Measurements from ENCODE around the gene LYPLAL1.

The LYPLAL1 gene

DNA sequence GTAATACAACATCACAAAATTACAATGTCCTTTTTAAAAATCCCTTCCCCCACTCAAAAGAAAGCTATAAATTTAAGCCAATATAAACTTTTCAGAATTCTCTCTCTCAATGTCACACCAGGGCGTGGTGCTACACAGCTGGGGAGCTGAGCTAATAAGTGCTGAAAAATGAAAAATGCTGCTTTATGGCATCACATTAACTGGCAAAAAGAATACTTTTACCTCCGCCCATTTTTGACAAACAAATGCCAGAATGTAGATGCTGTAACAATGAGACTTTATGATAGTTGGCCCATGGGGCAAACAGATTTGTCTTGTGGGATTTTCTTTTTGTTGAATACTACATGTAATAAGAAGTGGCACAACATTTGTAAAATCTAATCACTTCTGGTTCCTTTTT is 12.7 kb upstream of the LYPLAL1 start:
- no peak overlapping the region for H3K4me3 ChIP-seq (ENCODE audit: low read depth, low read length)
- peak; percentile 29 for DNase-seq (ENCODE audit: low read depth)
- TF ChIP-seq, protein P1, sequence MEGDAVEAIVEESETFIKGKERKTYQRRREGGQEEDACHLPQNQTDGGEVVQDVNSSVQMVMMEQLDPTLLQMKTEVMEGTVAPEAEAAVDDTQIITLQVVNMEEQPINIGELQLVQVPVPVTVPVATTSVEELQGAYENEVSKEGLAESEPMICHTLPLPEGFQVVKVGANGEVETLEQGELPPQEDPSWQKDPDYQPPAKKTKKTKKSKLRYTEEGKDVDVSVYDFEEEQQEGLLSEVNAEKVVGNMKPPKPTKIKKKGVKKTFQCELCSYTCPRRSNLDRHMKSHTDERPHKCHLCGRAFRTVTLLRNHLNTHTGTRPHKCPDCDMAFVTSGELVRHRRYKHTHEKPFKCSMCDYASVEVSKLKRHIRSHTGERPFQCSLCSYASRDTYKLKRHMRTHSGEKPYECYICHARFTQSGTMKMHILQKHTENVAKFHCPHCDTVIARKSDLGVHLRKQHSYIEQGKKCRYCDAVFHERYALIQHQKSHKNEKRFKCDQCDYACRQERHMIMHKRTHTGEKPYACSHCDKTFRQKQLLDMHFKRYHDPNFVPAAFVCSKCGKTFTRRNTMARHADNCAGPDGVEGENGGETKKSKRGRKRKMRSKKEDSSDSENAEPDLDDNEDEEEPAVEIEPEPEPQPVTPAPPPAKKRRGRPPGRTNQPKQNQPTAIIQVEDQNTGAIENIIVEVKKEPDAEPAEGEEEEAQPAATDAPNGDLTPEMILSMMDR (conservative IDR thresholded peaks at IDR 0.05; ENCODE audit: low read depth, low read length): no peak

DNA sequence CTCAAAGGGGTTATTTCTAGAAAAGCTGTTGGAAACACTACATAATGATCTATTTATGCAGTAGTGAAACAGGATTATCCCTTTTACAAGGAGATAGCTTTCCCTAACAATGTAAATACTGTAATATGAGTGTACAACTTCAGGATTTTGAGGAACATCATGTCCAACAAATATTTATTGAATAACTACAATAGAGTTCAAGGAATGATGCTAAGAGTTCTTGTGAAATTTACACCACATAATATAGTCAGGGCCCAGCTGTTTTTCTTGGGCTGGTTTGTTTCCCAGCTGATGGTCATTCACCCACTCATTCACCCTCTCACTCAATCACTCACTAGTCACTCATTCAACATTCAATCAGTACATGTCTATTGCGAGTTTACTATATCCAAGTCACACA is 12.3 kb upstream of the LYPLAL1 start:
- no peak for DNase-seq (ENCODE audit: low read depth)
- TF ChIP-seq, protein P1 (conservative IDR thresholded peaks at IDR 0.05; ENCODE audit: low read depth, low read length): no peak
- H3K4me3 ChIP-seq (ENCODE audit: low read depth, low read length): no peak overlapping the region

DNA sequence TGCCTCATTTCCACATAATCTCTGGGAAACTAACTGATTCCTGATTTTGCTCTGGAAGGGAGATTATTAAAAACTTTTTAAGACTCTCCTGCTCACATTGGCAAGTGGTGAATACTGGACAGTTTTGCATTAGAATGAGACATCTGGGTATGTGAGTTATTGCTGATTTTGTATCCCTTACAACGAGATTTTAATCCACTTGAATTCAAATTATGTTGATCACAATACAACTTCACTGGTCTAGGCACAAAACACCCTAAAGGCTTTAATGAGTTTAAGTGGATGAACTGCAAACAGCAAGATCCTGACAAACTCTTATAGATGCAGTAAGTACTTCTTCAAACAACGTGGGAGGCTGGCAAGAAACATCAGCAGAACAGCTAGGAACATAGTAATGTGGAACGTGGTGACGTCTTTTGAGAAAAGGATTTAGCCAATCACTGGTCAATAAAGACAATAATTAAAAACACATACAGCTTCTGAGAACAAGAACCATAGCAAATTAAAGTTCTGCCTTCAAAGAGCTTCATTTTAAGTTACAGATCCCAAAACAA is 10.2 kb upstream of the LYPLAL1 start:
- TF ChIP-seq, protein P1 (conservative IDR thresholded peaks at IDR 0.05; ENCODE audit: low read depth, low read length): no peak
- H3K4me3 ChIP-seq (ENCODE audit: low read depth, low read length): no peak overlapping the region
- no peak for DNase-seq (ENCODE audit: low read depth)

DNA sequence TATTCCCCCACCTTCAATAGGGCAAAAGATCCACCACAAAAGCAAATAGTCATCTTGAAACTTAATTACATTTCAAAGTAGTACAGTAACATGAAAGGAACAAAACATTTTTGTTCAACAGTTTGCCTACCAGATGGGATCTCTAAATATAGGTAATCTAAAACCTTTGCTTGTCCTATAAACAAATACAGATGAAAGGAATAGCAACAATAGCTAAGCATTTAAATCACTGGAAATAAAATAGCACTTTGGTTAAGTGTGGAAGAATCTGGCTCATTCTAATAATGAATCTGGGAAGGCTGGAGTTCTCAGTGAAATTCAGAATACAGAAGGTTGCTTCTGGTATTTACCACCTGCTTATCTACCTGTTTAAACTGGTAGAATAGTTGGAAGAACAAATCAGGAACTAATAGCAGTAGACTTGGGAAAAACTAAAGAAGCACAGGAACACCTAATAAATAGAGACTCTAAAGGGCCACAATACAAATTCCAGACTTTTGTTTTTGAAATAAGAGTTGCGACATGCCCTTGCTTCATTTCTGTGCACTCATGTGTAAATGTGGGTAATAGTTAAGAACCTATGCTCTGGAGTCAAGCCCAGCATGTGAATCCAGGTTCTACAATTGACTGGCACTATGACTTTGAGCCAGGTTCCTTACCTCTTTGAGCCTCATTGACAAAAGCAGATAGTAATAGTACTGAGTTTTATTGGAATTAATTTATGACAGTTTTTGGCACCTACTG is 2.3 kb upstream of the LYPLAL1 start:
- DNase-seq (ENCODE audit: low read depth): peak; percentile 67
- TF ChIP-seq, protein P1 (conservative IDR thresholded peaks at IDR 0.05; ENCODE audit: low read depth, low read length): no peak
- no peak overlapping the region for H3K4me3 ChIP-seq (ENCODE audit: low read depth, low read length)

DNA sequence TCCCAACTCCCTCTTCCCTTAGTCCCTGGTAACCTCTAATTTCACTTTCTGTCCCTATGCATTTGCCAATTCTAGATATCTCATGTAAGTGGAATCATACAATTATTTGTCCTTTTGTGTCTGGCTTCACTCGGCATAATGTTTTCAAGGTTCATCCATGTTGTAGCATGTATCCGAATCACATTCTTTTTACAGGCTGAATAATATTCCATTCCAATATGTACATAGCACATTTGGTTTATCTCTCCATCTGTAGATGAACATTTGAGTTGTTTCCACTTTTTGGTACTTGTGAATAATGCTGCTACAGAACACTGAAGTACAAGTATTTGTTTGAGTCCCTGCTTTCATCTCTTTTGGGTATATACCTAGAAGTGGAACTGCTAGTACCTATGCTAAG is 857 bp upstream of the LYPLAL1 start:
- no peak for DNase-seq (ENCODE audit: low read depth)
- TF ChIP-seq, protein P1 (conservative IDR thresholded peaks at IDR 0.05; ENCODE audit: low read depth, low read length): no peak
- no peak overlapping the region for H3K4me3 ChIP-seq (ENCODE audit: low read depth, low read length)

DNA sequence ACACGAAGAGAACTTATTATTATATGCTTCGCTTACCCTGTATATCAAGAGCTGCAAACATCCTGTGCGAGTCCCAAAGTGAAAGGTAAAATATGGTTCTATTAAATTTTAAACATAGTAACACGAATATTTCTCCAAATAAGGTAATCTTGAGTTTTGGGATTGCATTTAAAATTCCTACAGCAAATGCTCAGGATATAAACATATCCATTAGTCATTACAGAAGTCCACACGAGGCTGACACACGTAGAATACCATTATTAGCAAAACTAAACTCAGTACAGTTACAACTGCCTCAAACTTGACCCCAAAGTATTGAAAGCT is 282 bp upstream of the LYPLAL1 start:
- no peak for DNase-seq (ENCODE audit: low read depth)
- TF ChIP-seq, protein P1 (conservative IDR thresholded peaks at IDR 0.05; ENCODE audit: low read depth, low read length): no peak
- H3K4me3 ChIP-seq (ENCODE audit: low read depth, low read length): no peak overlapping the region

All from choroid plexus epithelial cell (primary cell).